ENCODE results near the gene C9orf72. TPM values are rescaled to one million over a fixed set of nuclear protein-coding genes. Genes with fewer than 3 reads are reported as not detected.

The C9orf72 gene
- total and polyA plus RNA-seq, 2 experiments from 2014 or later = 13.2 to 15.7 TPM

GRCh38 chr9:27590651-27591050 is 17.4 kb upstream of the C9orf72 start:
- no peak overlapping the region for H3K27ac ChIP-seq
- DNase-seq (ENCODE audit: low read depth in 1 of 2, low spot score in 1 of 2) = no peak
- H3K27me3 ChIP-seq = no peaks in the 10 kb centered on the region
- H3K4me3 ChIP-seq = no peak overlapping the region
- no peaks in the 10 kb centered on the region for H3K4me1 ChIP-seq (ENCODE audit: low read depth)
- H3K9me3 ChIP-seq (ENCODE audit: low read depth) = no peaks in the 10 kb centered on the region
- TF ChIP-seq, protein P1, sequence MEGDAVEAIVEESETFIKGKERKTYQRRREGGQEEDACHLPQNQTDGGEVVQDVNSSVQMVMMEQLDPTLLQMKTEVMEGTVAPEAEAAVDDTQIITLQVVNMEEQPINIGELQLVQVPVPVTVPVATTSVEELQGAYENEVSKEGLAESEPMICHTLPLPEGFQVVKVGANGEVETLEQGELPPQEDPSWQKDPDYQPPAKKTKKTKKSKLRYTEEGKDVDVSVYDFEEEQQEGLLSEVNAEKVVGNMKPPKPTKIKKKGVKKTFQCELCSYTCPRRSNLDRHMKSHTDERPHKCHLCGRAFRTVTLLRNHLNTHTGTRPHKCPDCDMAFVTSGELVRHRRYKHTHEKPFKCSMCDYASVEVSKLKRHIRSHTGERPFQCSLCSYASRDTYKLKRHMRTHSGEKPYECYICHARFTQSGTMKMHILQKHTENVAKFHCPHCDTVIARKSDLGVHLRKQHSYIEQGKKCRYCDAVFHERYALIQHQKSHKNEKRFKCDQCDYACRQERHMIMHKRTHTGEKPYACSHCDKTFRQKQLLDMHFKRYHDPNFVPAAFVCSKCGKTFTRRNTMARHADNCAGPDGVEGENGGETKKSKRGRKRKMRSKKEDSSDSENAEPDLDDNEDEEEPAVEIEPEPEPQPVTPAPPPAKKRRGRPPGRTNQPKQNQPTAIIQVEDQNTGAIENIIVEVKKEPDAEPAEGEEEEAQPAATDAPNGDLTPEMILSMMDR (IDR thresholded peaks at IDR 0.05; ENCODE audit: low read depth, low read length) = no peak
- H3K36me3 ChIP-seq = no peaks in the 10 kb centered on the region

DNA sequence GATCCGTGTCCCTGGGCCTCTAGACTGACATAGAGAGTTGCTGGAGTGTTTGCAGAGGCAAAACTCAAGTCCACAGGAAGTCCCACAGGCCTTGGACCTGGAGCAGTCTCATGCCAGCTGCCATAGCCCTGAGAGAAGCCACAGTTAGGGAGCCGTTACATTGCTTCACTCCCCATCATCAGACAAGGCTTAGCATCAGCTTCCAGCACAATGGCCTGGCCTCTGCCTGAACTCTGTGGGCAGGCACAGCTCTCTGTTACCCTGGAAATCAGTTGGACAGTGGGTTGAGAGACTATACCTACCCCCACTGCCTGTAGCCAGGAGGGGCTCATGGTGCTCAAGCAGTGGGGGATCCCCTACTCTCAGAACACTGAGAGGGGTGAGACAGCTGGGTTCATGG is 16.2 kb upstream of the C9orf72 start:
- H3K4me3 ChIP-seq = no peak overlapping the region
- no peak overlapping the region for H3K27ac ChIP-seq
- H3K9me3 ChIP-seq (ENCODE audit: low read depth) = no peaks in the 10 kb centered on the region
- H3K36me3 ChIP-seq = no peaks in the 10 kb centered on the region
- H3K27me3 ChIP-seq = no peaks in the 10 kb centered on the region
- DNase-seq (ENCODE audit: low read depth in 1 of 2, low spot score in 1 of 2) = no peak
- no peaks in the 10 kb centered on the region for H3K4me1 ChIP-seq (ENCODE audit: low read depth)
- TF ChIP-seq, protein P1 (IDR thresholded peaks at IDR 0.05; ENCODE audit: low read depth, low read length) = no peak

- H3K4me1 ChIP-seq (ENCODE audit: low read depth) = no peaks in the 10 kb centered on the region
- TF ChIP-seq, protein P1 (IDR thresholded peaks at IDR 0.05; ENCODE audit: low read depth, low read length) = no peak
- DNase-seq (ENCODE audit: low read depth in 1 of 2, low spot score in 1 of 2) = no peak
- H3K27me3 ChIP-seq = no peaks in the 10 kb centered on the region
- H3K9me3 ChIP-seq (ENCODE audit: low read depth) = no peaks in the 10 kb centered on the region
- no peaks in the 10 kb centered on the region for H3K36me3 ChIP-seq
- H3K27ac ChIP-seq = no peak overlapping the region
- H3K4me3 ChIP-seq = no peak overlapping the region
Measured at GRCh38 chr9:27586304-27586703, 13.0 kb upstream of the C9orf72 start.

DNA sequence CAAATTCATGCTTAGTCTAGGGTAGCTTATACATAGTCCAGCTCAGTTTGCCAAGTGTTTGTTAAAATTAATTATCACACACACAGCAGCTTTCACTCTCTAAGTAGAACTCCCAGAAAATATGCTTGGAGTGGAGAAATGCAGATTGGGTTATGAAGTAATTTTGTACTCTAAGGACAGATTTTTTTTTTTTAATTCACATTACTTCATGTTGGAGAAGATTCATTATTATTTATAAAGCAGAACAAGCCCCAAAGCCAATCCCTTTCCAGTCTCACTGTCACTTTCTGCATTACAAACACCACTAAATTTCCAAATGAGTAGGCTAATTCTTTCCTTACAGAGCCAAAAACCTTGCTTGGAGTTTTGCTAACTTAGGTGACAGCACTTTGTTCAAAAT is 11.7 kb upstream of the C9orf72 start:
- H3K36me3 ChIP-seq = no peaks in the 10 kb centered on the region
- TF ChIP-seq, protein P1 (IDR thresholded peaks at IDR 0.05; ENCODE audit: low read depth, low read length) = no peak
- no peaks in the 10 kb centered on the region for H3K9me3 ChIP-seq (ENCODE audit: low read depth)
- DNase-seq (ENCODE audit: low read depth in 1 of 2, low spot score in 1 of 2) = no peak
- no peak overlapping the region for H3K27ac ChIP-seq
- H3K4me1 ChIP-seq (ENCODE audit: low read depth) = no peaks in the 10 kb centered on the region
- H3K4me3 ChIP-seq = no peak overlapping the region
- H3K27me3 ChIP-seq = no peaks in the 10 kb centered on the region

GRCh38 chr9:27582794-27583193 is 9.5 kb upstream of the C9orf72 start:
- Histone ChIP-seq H3K27me3 (no peaks in the 10 kb centered on the region), H3K9me3 (ENCODE audit: low read depth) (no peaks in the 10 kb centered on the region), H3K27ac (no peak overlapping the region), H3K4me3 (no peak overlapping the region), H3K36me3 (no peaks in the 10 kb centered on the region), H3K4me1 (ENCODE audit: low read depth) (no peaks in the 10 kb centered on the region)
- TF ChIP-seq, protein P1 (IDR thresholded peaks at IDR 0.05; ENCODE audit: low read depth, low read length) = no peak
- no peak for DNase-seq (ENCODE audit: low read depth in 1 of 2, low spot score in 1 of 2)

GRCh38 chr9:27581826-27582225 is 8.5 kb upstream of the C9orf72 start:
- TF ChIP-seq, protein P1 (IDR thresholded peaks at IDR 0.05; ENCODE audit: low read depth, low read length) = no peak
- no peaks in the 10 kb centered on the region for H3K36me3 ChIP-seq
- H3K4me3 ChIP-seq = no peak overlapping the region
- no peak for DNase-seq (ENCODE audit: low read depth in 1 of 2, low spot score in 1 of 2)
- no peaks in the 10 kb centered on the region for H3K4me1 ChIP-seq (ENCODE audit: low read depth)
- no peaks in the 10 kb centered on the region for H3K9me3 ChIP-seq (ENCODE audit: low read depth)
- H3K27ac ChIP-seq = no peak overlapping the region
- H3K27me3 ChIP-seq = no peaks in the 10 kb centered on the region
